Head of caudate nucleus (tissue), 42 donors: Measurements from ENCODE around the gene TBC1D3D.
"Not testable (repeated sequence)": the region's sequence is repeated elsewhere in the genome, so short reads cannot be mapped to it uniquely, and the experiment has no call there.

Experiments
- DNase-seq, 42 donors: peaks; one replicate each; pipeline versions ENCODE4 v3.0.0 to v3.0.0-alpha.2; 2020 to 2021; ENCODE audit warnings: mixed read lengths in 7 of 42
- intact Hi-C: fragments of 100-400 bp; cut with DNase I; formaldehyde crosslinking; loops from one replicate; pipeline ENCODE4 v1.15.0; 2022

TBC1D3D gene

GRCh38 chr17:38003676-38004075 is at the start of gene TBC1D3D:
TBC1D3D (plus strand) TSS chr17:38003976; CDS start chr17:38005561, 1,585 bp downstream.
- intact Hi-C loops: not testable (repeated sequence)

GRCh38 chr17:37988960-37989359 is 14.8 kb upstream of the TBC1D3D start, which contains the start of gene TBC1D3L:
TBC1D3L (minus strand) TSS chr17:37989060; CDS start chr17:37987520, 1,540 bp downstream.
- intact Hi-C loops, DNase-seq: not testable (repeated sequence)

More at GRCh38 chr17:38003676-38004075, at the start of gene TBC1D3D:
- not testable (repeated sequence) for DNase-seq
